Stomach (tissue), 4 donors: ENCODE results near the gene BTBD17.

Source experiments
- EP300 ChIP-seq: sonication (generic); formaldehyde crosslinking; IDR thresholded peaks from one replicate; pipeline ENCODE4 v1.6.1; 2017; ENCODE audit warnings: antibody characterized with exemption
- POLR2A ChIP-seq, 4 donors: fragments of 450-650 bp; IDR thresholded peaks; one replicate each; pipeline ENCODE4 v1.6.1; 2016; ENCODE audit warnings: antibody characterized with exemption in 4 of 4, control low read depth in 2 of 4, mild to moderate bottlenecking in 1 of 4, moderate library complexity in 1 of 4
- POLR2AphosphoS5 ChIP-seq, 3 donors: sonication (generic); formaldehyde crosslinking; IDR thresholded peaks; one replicate each; pipeline ENCODE4 v1.6.1; 2016; ENCODE audit warnings: antibody characterized with exemption in 3 of 3
- TF ChIP-seq, protein P1 (sequence below), 7 experiments: fragments of 450-650 bp in 4 of 7; fragments of 200-600 bp in 3 of 7; sonication (generic) in 3 of 7; IDR thresholded peaks; one replicate each; pipeline ENCODE4 v1.5.1; 2016 to 2019; ENCODE audit warnings: antibody characterized with exemption in 7 of 7, control low read depth in 2 of 7, mild to moderate bottlenecking in 1 of 7

DNA sequence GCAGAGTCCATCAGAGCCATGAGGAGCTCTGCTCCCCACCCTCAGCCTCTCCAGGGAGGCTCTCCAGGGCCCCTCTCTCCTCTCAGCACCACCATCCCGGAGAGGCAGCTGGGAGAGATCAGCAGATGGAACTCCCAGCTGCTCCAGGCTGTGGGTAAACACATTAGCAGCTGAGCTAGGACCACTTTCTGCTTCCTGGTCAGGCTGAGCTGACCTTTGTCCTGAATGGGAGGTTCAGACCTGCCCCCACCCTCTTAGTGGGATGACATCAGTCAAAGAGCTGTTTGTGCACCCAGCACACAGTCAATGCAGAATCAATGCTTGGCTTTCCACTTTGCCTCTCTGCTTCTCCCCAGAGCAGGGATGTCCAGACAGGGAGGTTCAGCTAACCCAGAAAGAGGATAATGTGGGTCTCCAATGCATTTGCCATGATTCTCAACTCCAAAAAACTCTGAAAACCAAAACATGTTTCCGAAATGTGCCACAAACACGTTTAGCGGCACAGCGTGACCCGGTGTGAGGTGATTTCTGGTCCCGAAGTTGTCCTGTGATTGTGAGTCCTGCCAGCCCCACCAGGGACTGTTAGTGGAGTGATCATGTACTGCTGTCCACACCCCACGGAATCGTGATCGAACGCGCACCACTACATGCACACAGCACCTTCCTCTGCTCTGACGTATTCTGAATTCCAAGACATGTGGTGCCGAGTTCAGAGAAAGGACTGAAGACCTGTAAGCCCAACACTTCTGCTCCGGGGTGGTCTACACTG, 12.4 kb upstream of the BTBD17 start:
- TF ChIP-seq, protein P1, sequence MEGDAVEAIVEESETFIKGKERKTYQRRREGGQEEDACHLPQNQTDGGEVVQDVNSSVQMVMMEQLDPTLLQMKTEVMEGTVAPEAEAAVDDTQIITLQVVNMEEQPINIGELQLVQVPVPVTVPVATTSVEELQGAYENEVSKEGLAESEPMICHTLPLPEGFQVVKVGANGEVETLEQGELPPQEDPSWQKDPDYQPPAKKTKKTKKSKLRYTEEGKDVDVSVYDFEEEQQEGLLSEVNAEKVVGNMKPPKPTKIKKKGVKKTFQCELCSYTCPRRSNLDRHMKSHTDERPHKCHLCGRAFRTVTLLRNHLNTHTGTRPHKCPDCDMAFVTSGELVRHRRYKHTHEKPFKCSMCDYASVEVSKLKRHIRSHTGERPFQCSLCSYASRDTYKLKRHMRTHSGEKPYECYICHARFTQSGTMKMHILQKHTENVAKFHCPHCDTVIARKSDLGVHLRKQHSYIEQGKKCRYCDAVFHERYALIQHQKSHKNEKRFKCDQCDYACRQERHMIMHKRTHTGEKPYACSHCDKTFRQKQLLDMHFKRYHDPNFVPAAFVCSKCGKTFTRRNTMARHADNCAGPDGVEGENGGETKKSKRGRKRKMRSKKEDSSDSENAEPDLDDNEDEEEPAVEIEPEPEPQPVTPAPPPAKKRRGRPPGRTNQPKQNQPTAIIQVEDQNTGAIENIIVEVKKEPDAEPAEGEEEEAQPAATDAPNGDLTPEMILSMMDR (IDR thresholded peaks at IDR 0.05), result no peak
- no peak for TF ChIP-seq POLR2A (IDR thresholded peaks at IDR 0.05)
- TF ChIP-seq POLR2AphosphoS5 (IDR thresholded peaks at IDR 0.05), result peak; percentile 11 to 70 (median 27)
- no peak for TF ChIP-seq EP300
